IPS DF 4.7 (cell line): ENCODE results near the gene RAET1G.
A peak's percentile ranks its signal among the peaks of the same experiment; 100 is the strongest.
"Not testable (repeated sequence)": the region's sequence is repeated elsewhere in the genome, so short reads cannot be mapped to it uniquely, and the experiment has no call there.

Experiments
- DNase-seq: peaks from one replicate; pipeline ENCODE4 v3.0.0-alpha.2; 2013; ENCODE audit warnings: low spot score; ENCODE audit errors: extremely low read depth

Gene RAET1G, protein sequence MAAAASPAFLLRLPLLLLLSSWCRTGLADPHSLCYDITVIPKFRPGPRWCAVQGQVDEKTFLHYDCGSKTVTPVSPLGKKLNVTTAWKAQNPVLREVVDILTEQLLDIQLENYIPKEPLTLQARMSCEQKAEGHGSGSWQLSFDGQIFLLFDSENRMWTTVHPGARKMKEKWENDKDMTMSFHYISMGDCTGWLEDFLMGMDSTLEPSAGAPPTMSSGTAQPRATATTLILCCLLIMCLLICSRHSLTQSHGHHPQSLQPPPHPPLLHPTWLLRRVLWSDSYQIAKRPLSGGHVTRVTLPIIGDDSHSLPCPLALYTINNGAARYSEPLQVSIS

DNA sequence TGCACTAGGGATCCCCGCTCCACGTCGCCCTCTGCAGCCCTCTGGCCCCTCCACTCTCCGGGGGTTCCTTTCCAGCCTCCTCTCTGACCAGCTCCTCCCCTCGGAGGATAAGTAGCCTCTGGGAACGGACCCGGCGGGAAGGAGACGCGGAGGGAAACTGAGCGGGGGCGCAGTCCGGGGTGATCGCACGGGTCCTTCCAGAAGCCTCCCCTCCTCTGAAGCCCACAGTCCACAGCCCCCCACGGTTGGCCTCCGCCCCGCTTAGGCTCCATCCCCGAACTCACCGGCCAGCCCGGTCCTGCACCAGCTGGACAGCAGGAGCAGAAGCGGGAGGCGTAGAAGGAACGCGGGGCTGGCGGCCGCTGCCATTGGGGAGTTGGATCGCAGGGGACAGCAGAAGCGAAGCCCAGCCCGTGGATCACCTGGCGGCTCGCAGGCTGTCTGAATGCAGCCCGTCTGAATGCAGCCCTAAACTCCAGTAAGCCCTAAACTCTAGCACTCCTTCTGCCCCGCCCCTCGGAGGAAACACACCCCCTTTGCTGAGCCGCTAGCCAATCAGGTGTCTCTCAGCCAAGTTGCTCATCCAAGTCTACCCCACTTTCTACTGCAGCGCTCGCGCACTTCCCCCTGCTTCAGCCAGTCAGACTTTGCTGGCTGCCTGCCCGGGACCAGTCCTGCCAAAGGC is at the start of gene RAET1G:
TSS of gene RAET1G (minus strand) at position 480 of the 685 bp plus-strand sequence. CDS start at position 369, 111 bp downstream.
- DNase-seq = peak; percentile 87

DNA sequence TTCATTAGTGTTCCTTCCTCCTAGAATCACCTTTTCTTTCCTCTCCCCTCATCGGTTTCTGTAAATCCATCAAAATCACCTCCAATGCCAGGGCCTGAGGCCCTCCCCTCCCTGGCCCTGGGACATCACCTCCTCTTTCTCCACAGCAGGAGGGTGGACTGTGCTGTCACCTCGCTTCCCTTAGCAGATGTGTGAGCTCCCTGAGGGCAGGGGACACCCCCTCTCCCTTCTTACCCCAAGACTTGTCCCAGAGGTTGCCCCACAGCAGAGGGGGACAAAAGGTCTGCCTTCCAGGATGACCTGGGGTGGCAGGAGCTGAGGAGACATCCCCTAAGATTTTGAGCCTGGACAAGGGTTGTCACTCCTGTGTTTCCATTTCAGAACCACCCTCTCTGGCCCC is 46.7 kb upstream of the RAET1G start:
- no peak for DNase-seq

DNA sequence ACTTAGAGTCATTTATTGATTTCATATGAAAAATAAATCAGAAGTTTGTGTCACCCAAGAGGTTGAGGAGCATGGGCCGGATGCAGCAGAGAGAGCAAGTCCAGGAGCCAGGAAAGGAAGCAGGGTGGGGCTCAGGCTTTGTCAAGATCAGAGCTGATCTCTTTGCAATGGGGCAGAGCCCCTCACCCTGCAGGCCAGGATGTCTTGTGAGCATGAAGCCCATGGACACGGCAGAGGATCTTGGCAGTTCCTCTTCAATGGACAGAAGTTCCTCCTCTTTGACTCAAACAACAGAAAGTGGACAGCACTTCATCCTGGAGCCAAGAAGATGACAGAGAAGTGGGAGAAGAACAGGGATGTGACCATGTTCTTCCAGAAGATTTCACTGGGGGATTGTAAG is 46.0 kb upstream of the RAET1G start:
- DNase-seq = not testable (repeated sequence)

DNA sequence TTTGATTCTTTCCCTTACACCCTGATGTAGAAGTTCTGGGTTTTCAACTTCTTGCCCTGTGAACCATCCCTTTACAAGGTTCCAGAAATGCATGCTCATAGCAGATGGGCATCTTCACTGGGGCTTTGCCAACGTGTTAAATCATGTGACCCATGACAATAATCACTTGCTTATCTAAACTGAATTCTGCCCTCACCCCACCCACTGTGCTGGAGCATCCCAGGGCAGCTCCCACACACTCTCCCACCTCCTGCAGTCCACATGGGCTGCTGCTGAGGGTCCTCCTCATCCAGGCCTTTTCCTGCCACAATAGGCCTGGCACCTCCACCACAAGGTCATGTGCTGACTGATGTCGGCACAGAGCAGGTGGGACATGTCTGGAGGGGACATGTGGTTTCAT is 45.1 kb upstream of the RAET1G start:
- DNase-seq = not testable (repeated sequence)

DNA sequence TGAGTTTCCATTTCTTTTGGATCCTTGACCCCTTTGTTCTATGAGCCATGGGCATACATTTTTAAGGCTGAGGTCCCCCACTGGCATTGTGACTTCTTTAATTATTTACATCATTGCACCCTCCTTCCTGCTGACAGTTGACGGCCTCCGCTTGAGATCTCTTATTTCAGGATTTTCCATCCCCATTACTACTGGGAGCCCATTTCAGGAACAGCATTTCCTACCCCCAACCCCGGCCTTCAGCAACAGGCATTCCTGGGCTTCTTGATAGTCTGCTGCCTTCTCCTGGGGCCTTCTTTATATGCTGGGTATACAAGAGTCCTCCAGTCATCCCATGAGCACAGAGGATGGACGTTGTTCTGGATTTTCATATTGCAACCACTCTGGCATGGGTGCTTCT is 44.7 kb upstream of the RAET1G start:
- no peak for DNase-seq

DNA sequence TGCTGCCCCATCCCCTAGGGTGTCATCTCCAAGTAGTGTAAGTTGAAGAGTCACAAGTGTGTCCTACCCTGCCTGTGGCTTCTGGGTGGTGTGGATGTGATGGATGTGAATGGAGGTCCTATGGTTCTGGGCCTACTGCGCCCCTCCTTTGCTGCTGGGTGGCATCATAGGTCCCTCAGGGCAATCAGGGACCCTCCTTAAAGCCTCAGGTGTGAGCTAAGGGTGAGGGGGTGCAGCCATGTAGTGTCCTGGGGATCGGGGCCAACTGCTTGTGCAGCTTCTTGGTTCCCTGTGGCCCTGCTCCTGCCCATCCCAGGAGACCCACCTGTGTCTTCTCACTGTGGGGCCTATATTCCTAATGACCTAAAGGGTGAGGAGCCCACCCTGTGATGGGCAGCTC is 43.4 kb upstream of the RAET1G start:
- not testable (repeated sequence) for DNase-seq

DNA sequence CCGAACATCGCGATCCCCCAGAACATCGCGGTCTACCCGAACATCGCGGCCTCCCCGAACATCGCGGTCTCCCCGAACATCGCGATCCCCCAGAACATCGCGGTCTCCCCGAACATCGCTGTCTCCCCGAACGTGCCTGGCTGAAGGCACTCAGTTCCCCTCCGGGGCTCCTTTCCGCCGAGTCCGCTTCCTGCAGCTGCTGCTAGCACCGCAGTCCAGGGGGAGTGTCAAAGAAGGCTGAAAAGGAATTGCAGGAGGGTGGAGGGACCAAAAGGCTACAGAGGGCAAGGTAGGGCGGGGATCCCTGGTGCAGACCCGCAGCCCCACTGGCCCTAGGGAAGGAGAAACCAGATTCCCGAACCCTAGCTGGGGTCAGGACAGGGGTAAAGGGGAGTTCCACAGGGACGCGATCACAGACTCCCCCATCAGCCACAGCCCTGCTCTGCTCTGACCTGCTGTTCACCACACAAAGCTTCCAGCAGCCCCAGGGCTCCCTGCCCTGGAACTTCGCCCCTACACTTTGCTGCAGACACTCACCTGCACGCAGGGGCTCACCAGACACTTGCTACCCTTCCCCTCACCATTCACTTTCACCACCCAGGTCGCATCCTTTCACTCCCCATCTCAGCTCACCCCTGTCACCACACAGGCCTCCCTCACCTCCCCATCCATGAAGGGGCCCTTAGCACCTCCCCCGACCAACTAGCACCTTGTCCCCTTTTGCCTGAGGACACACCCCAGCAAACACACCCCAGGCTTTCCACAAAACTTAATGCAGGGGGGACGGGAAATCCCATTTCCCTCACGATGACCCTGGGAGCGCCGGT is 42.5 kb upstream of the RAET1G start:
- no peak for DNase-seq

DNA sequence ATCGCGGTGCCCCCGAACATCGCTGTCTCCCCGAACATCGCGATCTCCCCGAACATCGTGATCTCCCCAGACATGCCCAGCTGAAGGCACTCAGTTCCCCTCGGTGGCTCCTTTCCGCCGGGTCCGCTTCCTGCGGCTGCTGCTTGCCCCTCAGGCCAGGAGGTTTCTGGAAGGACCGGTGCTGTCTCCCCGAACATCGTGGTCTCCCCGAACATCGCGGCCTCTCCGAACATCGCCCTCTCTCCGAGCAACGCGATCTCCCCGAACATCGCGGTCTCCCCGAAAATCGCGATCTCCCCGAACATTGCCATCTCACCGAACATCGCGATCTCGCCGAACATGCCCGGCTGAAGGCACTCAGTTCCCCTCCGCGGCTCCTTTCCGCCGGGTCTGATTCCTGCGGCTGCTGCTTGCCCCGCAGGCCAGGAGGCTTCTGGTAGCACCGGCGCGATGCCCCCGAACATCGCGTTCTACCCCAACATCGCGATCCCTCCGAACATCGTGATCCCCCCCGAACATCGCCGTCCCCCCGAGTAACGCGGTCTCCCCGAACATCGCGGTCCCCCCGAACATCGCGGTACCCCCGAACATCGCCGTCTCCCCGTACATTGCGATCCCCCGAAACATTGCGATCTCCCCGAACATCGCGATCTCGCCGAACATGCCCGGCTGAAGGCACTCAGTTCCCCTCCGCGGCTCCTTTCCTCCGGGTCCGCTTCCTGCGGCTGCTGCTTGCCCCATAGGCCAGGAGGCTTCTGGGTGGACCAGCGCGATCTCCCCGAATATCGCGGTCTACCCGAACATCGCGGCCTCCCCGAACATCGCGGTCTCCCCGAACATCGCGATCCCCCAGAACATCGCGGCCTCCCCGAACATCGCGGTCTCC is 41.6 kb upstream of the RAET1G start:
- no peak for DNase-seq

DNA sequence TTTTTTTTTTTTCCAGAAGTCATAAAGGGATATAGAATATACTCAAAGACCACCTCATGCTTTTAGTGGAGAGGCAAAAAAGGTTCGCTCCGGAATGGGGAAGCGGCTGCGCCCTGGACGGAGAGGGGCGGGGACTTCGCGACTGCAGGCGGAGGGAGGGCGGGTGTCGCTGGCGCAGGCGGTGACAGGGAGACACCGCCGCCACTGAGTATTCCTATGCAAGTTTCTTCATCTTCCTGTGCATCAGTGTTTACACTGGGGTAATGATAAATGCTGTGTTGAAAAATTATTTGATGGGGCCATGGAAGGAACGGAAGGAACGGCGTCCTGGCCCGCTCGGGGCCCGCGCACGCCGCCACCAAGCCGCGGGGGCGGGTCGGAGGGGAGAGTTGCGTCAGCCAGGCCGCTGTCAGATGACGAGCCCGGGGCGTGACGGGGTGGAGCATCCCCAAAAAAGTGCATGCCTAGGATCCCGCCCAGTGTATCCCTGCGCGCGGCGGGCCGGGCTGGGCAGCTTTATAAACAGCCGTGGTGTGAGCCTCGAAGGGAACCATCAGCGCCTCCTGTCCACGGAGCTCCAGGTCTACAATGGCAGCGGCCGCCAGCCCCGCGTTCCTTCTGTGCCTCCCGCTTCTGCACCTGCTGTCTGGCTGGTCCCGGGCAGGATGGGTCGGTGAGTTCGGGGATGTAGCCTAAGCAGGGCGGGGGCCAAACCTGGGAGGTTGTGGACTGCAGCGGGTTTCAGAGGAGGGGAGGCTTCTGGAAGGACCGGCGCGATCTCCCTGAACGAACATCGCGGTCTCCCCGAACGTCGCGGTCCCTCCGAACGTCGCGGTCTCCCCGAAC is 40.8 kb upstream of the RAET1G start, which contains the start of gene ULBP1:
TSS of gene ULBP1 (plus strand) at position 482 of the 846 bp plus-strand sequence. CDS start at position 589, 107 bp downstream.
- no peak for DNase-seq

DNA sequence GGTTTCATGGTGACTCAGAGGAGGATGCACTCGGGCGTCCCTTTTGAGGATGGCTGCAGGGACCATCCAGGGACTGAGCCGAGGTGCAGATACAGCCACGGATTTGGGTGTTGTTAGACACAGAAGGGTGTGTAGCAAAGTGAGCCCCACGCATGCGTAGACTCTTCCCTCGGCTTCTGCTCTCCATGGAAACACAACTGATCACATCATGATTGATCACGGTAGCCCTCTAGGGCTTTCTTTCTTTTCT is 40.2 kb upstream of the RAET1G start:
- no peak for DNase-seq

DNA sequence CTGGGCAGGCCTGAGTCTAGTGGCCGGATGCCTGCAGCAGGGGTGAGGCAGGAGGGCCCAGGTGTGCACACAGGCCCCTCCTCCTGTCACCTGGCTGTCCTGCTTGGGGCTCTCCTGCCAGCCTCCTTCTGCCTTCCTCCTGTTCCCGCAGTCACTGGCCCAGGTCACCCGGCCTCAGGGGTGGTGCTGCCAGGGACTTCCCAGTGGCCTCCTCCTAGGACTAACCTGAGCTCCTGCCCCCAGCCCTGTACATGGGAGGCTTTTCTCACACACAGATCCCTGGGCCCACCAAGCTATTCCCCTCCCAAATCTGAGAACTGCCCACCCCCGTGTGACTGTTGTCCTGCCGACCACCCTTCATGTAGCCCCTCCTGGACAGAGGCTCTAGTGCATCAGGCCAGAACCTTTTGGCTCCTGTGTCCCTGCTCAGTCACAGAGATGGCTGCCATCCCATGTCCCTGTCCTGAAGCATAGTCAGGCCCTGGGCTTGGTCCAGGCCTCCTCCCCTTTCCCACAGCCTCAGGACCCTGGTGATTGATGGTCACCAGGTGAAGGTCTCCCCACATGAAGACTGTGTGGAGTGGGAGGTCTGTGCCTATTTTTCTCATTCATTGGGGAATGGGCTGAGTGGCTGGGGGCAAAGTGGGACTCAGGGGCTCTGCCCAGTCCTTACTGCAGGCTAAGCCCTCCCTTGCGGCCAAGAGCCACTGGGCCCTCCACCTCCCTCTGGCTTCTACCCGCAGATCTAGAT is 39.7 kb upstream of the RAET1G start:
- DNase-seq = no peak

DNA sequence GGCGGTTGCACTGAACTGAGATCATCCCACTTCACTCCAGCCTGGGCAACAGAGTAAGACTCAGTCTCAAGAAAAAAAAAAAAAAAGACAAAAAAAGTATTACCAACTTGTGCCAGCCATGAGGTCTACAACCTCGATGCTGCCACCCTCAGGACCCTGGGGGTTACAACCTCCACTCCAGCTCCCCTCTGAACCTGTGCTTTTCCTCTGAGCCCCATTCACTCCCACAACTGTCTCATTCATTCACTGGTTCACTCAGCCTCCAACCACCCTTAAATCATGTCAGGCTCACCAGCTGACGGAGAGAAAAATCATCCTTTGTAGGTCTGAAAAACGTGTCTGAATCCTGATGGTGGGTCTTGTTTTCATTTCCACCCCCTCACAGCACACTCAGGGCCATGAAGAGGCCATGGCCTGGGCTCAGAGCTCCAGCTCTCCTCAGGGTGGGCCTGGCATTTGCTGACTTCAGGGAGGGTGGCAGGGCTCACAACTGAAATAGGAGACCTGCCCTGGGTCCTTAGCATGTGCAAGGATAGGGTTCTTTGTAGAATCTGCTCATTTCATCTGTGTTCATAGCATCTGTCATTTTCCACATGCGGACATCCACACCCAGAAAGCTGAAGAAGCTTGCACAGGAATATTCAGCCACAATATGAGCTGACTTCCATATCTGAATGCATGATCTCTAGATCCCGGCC is 39.0 kb upstream of the RAET1G start:
- DNase-seq = no peak

DNA sequence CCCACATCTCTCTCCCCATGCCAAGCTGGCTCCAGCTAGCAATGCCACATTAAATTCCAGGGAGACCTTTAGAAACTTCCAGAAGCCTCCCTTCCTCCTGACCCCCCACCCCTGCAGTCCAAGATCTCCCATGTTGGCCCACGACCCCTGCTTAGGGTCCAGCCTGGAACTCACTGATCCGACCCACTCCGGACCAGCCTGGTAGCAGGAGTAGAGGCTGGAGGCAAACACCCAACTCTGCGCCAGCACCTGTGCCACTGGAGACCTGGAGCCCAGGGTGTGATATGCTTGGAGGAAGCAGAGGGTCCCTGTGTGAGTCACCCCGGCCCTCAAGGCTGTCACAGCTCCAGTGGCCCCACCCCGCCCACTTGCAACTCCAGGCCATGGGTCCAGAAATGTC is 37.6 kb upstream of the RAET1G start:
- DNase-seq = no peak

DNA sequence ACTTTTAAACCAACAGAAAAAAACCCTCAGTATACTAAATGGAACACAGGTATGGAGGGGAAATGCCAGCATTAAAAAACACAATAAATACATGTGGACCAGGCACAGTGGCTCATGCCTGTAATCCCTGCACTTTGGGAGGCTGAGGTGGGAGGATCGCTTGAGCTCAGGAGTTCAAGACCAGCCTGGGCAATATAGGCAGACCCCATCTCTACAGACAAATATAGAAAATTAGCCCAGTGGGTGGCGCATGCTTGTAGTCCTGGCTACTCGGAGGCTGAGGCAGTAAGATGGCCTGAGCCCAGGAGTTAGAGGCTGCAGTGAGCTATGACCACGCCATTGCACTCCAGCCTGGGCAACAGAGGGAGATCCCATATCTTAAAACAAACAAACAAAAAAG is 36.9 kb upstream of the RAET1G start:
- not testable (repeated sequence) for DNase-seq

DNA sequence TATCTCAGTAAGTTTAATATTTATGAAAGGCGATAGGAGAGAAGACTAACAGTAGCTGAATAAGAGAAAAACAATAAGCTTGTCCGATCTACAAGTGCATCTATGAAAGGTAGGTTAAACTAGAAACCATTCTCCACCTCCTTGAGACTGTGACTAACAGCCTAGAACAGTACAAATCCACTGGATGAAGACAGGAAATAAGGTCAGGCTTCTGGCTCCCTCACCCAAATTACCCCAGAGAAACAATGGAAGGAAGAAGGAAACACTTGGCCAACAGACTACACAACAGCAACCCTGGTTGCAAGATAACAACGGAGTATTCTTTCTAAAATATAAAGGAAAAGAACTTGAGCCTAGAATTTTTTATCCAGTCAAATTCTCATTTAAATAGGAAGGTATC is 35.2 kb upstream of the RAET1G start:
- not testable (repeated sequence) for DNase-seq

DNA sequence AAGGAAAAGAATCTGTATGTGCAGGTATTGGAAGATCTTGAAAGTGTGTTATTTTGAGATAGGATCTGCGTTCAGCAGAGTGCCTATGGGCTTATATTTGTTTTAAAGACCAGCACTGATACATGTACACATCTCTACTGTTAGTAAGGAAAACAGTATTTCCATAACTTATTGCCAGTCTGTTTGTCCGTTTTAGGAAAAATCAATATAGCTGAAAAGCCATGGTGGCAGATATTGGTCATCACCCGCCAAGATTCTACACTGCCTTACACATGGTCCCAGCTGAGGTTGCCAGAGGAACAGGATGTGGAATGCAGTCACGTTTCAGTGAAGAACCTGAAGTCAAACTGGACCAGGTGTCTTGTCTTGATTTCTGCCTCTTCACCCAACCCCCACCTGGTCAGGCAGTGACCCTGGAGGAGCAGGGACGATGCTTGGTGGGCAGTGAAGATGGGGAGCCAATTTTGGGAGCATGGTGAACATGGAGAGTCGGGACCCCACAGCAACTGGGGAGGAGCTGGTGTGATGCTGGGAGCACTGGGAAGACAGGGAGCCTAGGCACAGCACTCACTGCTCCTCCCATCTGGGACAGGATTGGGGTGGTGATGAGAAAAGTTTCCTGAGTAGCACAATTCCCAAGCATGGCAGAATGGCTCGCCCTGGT is 32.9 kb upstream of the RAET1G start:
- DNase-seq = not testable (repeated sequence)

DNA sequence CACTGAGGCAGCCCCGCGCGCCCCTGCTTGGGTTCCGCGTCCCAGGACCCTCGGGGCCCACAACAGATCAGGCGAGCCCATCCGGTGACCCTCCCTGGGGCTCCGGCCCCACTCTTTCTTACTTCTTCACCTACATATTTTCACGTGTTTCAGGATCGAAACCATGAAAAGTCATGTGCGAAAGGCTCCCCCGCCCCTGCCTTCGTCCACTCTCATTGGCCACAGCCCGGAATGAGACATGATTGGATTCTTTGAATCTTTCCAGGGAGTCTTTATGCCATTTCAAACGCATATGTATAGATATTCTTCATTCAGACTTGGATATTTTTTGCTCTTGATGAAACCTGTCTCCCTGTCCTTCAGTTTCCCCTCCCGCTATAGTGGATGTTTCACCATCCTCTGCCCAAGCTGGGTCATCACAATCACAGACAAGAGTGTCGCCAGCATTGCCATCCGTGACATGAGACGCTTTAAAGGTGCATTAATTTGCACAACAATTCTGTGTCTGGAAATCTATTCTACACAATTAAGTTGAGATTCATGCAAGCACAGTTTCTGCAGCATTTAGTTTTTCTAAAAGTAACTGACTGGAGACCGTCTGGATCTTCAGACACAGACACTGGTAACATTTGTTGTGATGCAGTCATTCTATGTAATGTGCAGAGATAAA is 32.2 kb upstream of the RAET1G start:
- not testable (repeated sequence) for DNase-seq
